ENCODE results near the gene NCAM1. TPM values are rescaled to one million over a fixed set of nuclear protein-coding genes. Genes with fewer than 3 reads are reported as not detected.

Gene NCAM1
- total and polyA plus RNA-seq, 9 of the 15 experiments (the other 6 are each of a cell fraction or from before 2014, with no cell fraction given), result 0.09 to 0.23 TPM; not detected in 7

GRCh38 chr11:113260096-113260425, 298.8 kb downstream of the NCAM1 start (continued):
- TF ChIP-seq CHAMP1 (IDR thresholded peaks at IDR 0.05) (no peak), CHD1 (IDR thresholded peaks at IDR 0.05; ENCODE audit: low read length) (no peak), ZFP91 (CRISPR knock-in tag; IDR thresholded peaks at IDR 0.05) (no peak), POLR2AphosphoS2 (IDR thresholded peaks at IDR 0.05; ENCODE audit: low read length) (no peak), TEAD2 (tag; IDR thresholded peaks at IDR 0.05) (no peak)

GRCh38 chr11:113260541-113260940, 299.3 kb downstream of the NCAM1 start:
- FAIRE-seq (no peak), DNase-seq (ENCODE audit: extremely low read depth in 1 of 4, low spot score in 3 of 4) (no peak), ATAC-seq (no peak)
- no peaks in the 10 kb centered on the region for H3K36me3 ChIP-seq (ENCODE audit: control insufficient read depth, insufficient read depth, low read length)
- WGBS (ENCODE audit: insufficient coverage, low coverage, missing lambda C conversion rate), result 0% methylated on average over 1 of the region's 1 CpG
- no peaks in the 10 kb centered on the region; the same call in 1 of the 2 replicates for H4K20me1 ChIP-seq (replicated peaks; ENCODE audit: control insufficient read depth, insufficient read depth, low read length)
- intact Hi-C loops (cut with micrococcal nuclease), result no loop called here
- CTCF ChIA-PET (ENCODE audit: low intra/inter-chr PET ratio), result no interaction called here
- H3K27me3 ChIP-seq (ENCODE audit: control insufficient read depth in 2 of 2, insufficient read depth in 2 of 2, low read length in 2 of 2), result peaks cover 6 to 48% of the 10 kb centered on the region in 2 experiments; a peak in 3 of 5 replicates
- H3K9me3 ChIP-seq (replicated peaks; ENCODE audit: control insufficient read depth, insufficient read depth, low read depth, low read length), result no peaks in the 10 kb centered on the region
- no TSS peak for BruUV-seq (replicated peaks)
- H3K4me3 ChIP-seq, result no peak overlapping the region
- no peaks in the 10 kb centered on the region for H3K79me2 ChIP-seq (ENCODE audit: control insufficient read depth, insufficient read depth, low read length)
- H3K9ac ChIP-seq (ENCODE audit: insufficient read depth in 1 of 2, low read depth in 2 of 2, low read length in 2 of 2), result no peak overlapping the region
- H2AFZ ChIP-seq (ENCODE audit: low read depth, low read length), result no peak overlapping the region
- POLR2A ChIA-PET, result no interaction called here
- H3K9me1 ChIP-seq (ENCODE audit: control insufficient read depth, insufficient read depth, low read length), result no peaks in the 10 kb centered on the region
- no peak overlapping the region for H3K4me2 ChIP-seq (ENCODE audit: insufficient read depth, low read length)
- H3K4me1 ChIP-seq (replicated peaks in 1 of 2; ENCODE audit: control insufficient read depth in 2 of 2, insufficient read depth in 2 of 2, low read length in 2 of 2), result no peaks in the 10 kb centered on the region
- H3K27ac ChIP-seq (ENCODE audit: extremely low read depth, low read depth, low read length), result no peak overlapping the region
- no peak for TF ChIP-seq MTF1 (CRISPR knock-in tag; IDR thresholded peaks at IDR 0.05; ENCODE audit: borderline replicate concordance)
- TF ChIP-seq ZNF436 (CRISPR knock-in tag; IDR thresholded peaks at IDR 0.05), result no peak
- TF ChIP-seq JUND (IDR thresholded peaks at IDR 0.05; ENCODE audit: borderline replicate concordance, low read depth, low read length), result no peak
- TF ChIP-seq JUND (tag; IDR thresholded peaks at IDR 0.05; ENCODE audit: borderline replicate concordance, low read depth, low read length), result no peak
- TF ChIP-seq MAFF (IDR thresholded peaks at IDR 0.05; ENCODE audit: low read length), result no peak
- TF ChIP-seq ZNF707 (CRISPR knock-in tag; conservative IDR thresholded peaks at IDR 0.05), result no peak
- TF ChIP-seq ARID1B (IDR thresholded peaks at IDR 0.05), result no peak
- TF ChIP-seq NR4A1 (CRISPR knock-in tag; IDR thresholded peaks at IDR 0.05), result no peak
- TF ChIP-seq NR4A1 (tag; IDR thresholded peaks at IDR 0.05), result no peak
- TF ChIP-seq CXXC5 (CRISPR knock-in tag; IDR thresholded peaks at IDR 0.05), result no peak
- in situ Hi-C loops (cut with MboI), result no loop called here

All from K562 (cell line).